HCT116 (cell line): ENCODE results near the gene LRRC8B. TPM values are rescaled to one million over a fixed set of nuclear protein-coding genes. Genes with fewer than 3 reads are reported as not detected.

Experiments
- ATAC-seq: fragments of 200-7000 bp; cut with Tn5 transposase; 2 replicates; pipeline ENCODE4 v1.9.1; 2020; ENCODE audit warnings: mild to moderate bottlenecking, moderate library complexity
- BruUV-seq: library from RNA; stranded (reverse); fragments of 400-500 nt; replicated peaks from 2 replicates; lab custom pipeline; 2021; lab: Mats Ljungman, UMichigan
- CTCF ChIA-PET: fragments of 300-600 bp; sonication (Branson Sonifier 250); formaldehyde crosslinking; loops from one replicate; lab custom pipeline; 2021; ENCODE audit warnings: antibody characterized with exemption; lab: Charles Lee
- POLR2A ChIA-PET: fragments of 300-600, 350-600 bp; sonication (Branson Sonifier 250); formaldehyde crosslinking; loops from one replicate; lab custom pipeline; 2021; ENCODE audit warnings: antibody characterized with exemption; lab: Charles Lee
- RAD21 ChIA-PET, 2 experiments: fragments of 300-600 bp; sonication (Branson Sonifier 250); formaldehyde crosslinking; loops; one replicate each; lab custom pipeline; 2023; ENCODE audit warnings: low total read pairs in 2 of 2; ENCODE audit not compliant: uncharacterized antibody in 2 of 2, unreplicated experiment in 2 of 2, low non-redundant PET in 1 of 2; lab: Charles Lee
- DNase-seq: peaks from one replicate; pipeline ENCODE4 v3.0.0-alpha.2; 2010; ENCODE audit warnings: low read depth, low spot score
- H2AFZ ChIP-seq: fragments of 200-600 bp; shearing (Covaris generic), sonication (generic); 2 replicates; pipeline ENCODE4 v1.6.1; 2017; ENCODE audit warnings: low read depth, mixed run types, mixed read lengths, antibody characterized with exemption, low read length; ENCODE audit not compliant: poor library complexity, severe bottlenecking
- H3K27ac ChIP-seq: 2 replicates; pipeline ENCODE4 v1.5.1; 2012; ENCODE audit warnings: low read depth, low read length
- H3K27me3 ChIP-seq: fragments of 200-600 bp; sonication (generic); 2 replicates; pipeline ENCODE4 v1.6.1; 2016; ENCODE audit warnings: mixed run types, low read length, mixed read lengths; ENCODE audit not compliant: insufficient read depth
- H3K36me3 ChIP-seq, 2 experiments: fragments of 200-500 bp in 1 of 2; fragments of 200-600 bp in 1 of 2; sonication (Bioruptor generic) in 1 of 2; sonication (generic) in 1 of 2; 2 replicates each; pipeline versions ENCODE4 v1.5.1 to v1.6.1; 2014 to 2016; ENCODE audit warnings: low read length in 2 of 2, inconsistent platforms in 1 of 2, mixed read lengths in 1 of 2, mixed run types in 1 of 2; ENCODE audit not compliant: insufficient read depth in 2 of 2, control insufficient read depth in 1 of 2
- H3K4me1 ChIP-seq, 2 experiments: fragments of 200-600 bp in 1 of 2; sonication (generic) in 1 of 2; 2 replicates each; pipeline versions ENCODE4 v1.5.1 to v1.6.1; 2012 to 2017; ENCODE audit warnings: low read length in 2 of 2, inconsistent platforms in 1 of 2, mild to moderate bottlenecking in 1 of 2, mixed read lengths in 1 of 2, mixed run types in 1 of 2, moderate library complexity in 1 of 2; ENCODE audit not compliant: insufficient read depth in 2 of 2, control insufficient read depth in 1 of 2
- H3K4me2 ChIP-seq: fragments of 200-600 bp; sonication (generic); 2 replicates; pipeline ENCODE4 v1.6.1; 2017; ENCODE audit warnings: mixed run types, low read length, mixed read lengths
- H3K4me3 ChIP-seq, 2 experiments: fragments of 200-600 bp in 1 of 2; sonication (generic) in 1 of 2; replicated peaks in 1 of 2; 2 replicates each; pipeline ENCODE4 v1.5.1; 2011 to 2016; ENCODE audit warnings: low read length in 2 of 2, control low read depth in 1 of 2, low read depth in 1 of 2, mild to moderate bottlenecking in 1 of 2, mixed read lengths in 1 of 2, mixed run types in 1 of 2
- H3K79me2 ChIP-seq: fragments of 200-600 bp; sonication (generic); 2 replicates; pipeline ENCODE4 v1.6.1; 2017; ENCODE audit warnings: mild to moderate bottlenecking, mixed run types, low read length, moderate library complexity, mixed read lengths; ENCODE audit not compliant: insufficient read depth
- H3K9ac ChIP-seq: fragments of 200-600 bp; sonication (generic); 2 replicates; pipeline ENCODE4 v1.6.1; 2016; ENCODE audit warnings: low read length, mixed read lengths
- H3K9me2 ChIP-seq: fragments of 200-600 bp; sonication (generic), shearing (Covaris generic); 2 replicates; pipeline ENCODE4 v1.6.1; 2017; ENCODE audit warnings: mixed run types, mild to moderate bottlenecking, moderate library complexity; ENCODE audit not compliant: insufficient read depth
- H3K9me3 ChIP-seq, 2 experiments: fragments of 200-500 bp in 1 of 2; fragments of 200-600 bp in 1 of 2; sonication (Bioruptor generic) in 1 of 2; sonication (generic) in 1 of 2; 2 replicates each; pipeline ENCODE4 v1.6.1; 2014 to 2017; ENCODE audit warnings: low read length in 2 of 2, mixed read lengths in 2 of 2, inconsistent platforms in 1 of 2, low read depth in 1 of 2, mild to moderate bottlenecking in 1 of 2, mixed run types in 1 of 2, moderate library complexity in 1 of 2; ENCODE audit not compliant: control insufficient read depth in 1 of 2, insufficient read depth in 1 of 2
- H4K20me1 ChIP-seq: fragments of 200-600 bp; sonication (generic), shearing (Covaris generic); 2 replicates; pipeline ENCODE4 v1.6.1; 2017; ENCODE audit warnings: mixed run types, mild to moderate bottlenecking, moderate library complexity; ENCODE audit not compliant: insufficient read depth
- ATF3 ChIP-seq: IDR thresholded peaks from 2 replicates; pipeline ENCODE4 v1.6.1; 2012
- CBX3 ChIP-seq: IDR thresholded peaks from 2 replicates; pipeline ENCODE4 v1.6.1; 2012; ENCODE audit warnings: low read depth
- CTCF ChIP-seq, 3 experiments: fragments of 200-600 bp in 1 of 3; sonication (generic) in 1 of 3; IDR thresholded peaks in 2 of 3; conservative IDR thresholded peaks in 1 of 3; 2 replicates each; pipeline ENCODE4 v1.5.1; 2012 to 2017; ENCODE audit warnings: low read depth in 2 of 3, low read length in 2 of 3, antibody characterized with exemption in 1 of 3, borderline replicate concordance in 1 of 3, control low read depth in 1 of 3, mild to moderate bottlenecking in 1 of 3, mixed read lengths in 1 of 3, mixed run types in 1 of 3, moderate library complexity in 1 of 3; ENCODE audit not compliant: insufficient read depth in 1 of 3
- EGR1 ChIP-seq: IDR thresholded peaks from 2 replicates; pipeline ENCODE4 v1.6.1; 2012; ENCODE audit warnings: low read depth
- ELF1 ChIP-seq: IDR thresholded peaks from 2 replicates; pipeline ENCODE4 v1.6.1; 2012; ENCODE audit warnings: low read depth, borderline replicate concordance
- FOSL1 ChIP-seq: IDR thresholded peaks from 2 replicates; pipeline ENCODE4 v1.6.1; 2012; ENCODE audit warnings: low read depth
- JUND ChIP-seq: IDR thresholded peaks from 2 replicates; pipeline ENCODE4 v1.6.1; 2012
- MAX ChIP-seq: IDR thresholded peaks from 2 replicates; pipeline ENCODE4 v1.6.1; 2012
- POLR2A ChIP-seq: IDR thresholded peaks from 2 replicates; pipeline ENCODE4 v1.7.0; 2011; ENCODE audit warnings: borderline replicate concordance; ENCODE audit not compliant: insufficient read depth, insufficient read length; ENCODE audit errors: extremely low read depth
- POLR2AphosphoS5 ChIP-seq: IDR thresholded peaks from 2 replicates; pipeline ENCODE4 v1.6.1; 2011; ENCODE audit warnings: mild to moderate bottlenecking, low read depth, low read length, moderate library complexity
- RAD21 ChIP-seq: IDR thresholded peaks from 2 replicates; pipeline ENCODE4 v1.6.1; 2012; ENCODE audit warnings: low read depth, mild to moderate bottlenecking
- REST ChIP-seq: IDR thresholded peaks from 2 replicates; pipeline ENCODE4 v1.6.1; 2012; ENCODE audit warnings: low read depth
- SIN3A ChIP-seq: IDR thresholded peaks from 2 replicates; pipeline ENCODE4 v1.6.1; 2012; ENCODE audit warnings: low read depth
- SRF ChIP-seq: IDR thresholded peaks from 2 replicates; pipeline ENCODE4 v1.6.1; 2012; ENCODE audit warnings: low read depth
- ZFX ChIP-seq: fragments of 450-650 bp; IDR thresholded peaks from 2 replicates; pipeline ENCODE4 v1.6.1; 2017
- ZNF274 ChIP-seq: fragments of 200-500 bp; sonication (Bioruptor generic); IDR thresholded peaks from 2 replicates; pipeline ENCODE4 v1.6.1; 2014; ENCODE audit warnings: mild to moderate bottlenecking, low read depth, low read length, inconsistent platforms
- intact Hi-C: fragments of 100-400 bp; cut with micrococcal nuclease; formaldehyde crosslinking; loops from 2 replicates; pipeline ENCODE4 v1.10.0; 2022
- total RNA-seq: library from RNA; stranded (reverse); gene quantifications from one replicate; pipeline ENCODE4 v1.2.1, GENCODE V29; 2021; ENCODE audit not compliant: unreplicated experiment
- TF ChIP-seq, protein P1 (sequence below): IDR thresholded peaks from 2 replicates; pipeline ENCODE4 v1.6.1; 2011; ENCODE audit warnings: mild to moderate bottlenecking, low read length, moderate library complexity; ENCODE audit not compliant: insufficient replicate concordance; ENCODE audit errors: extremely low read depth

LRRC8B gene
- total RNA-seq, 1 experiment from 2014 or later, result 17.9 TPM

DNA sequence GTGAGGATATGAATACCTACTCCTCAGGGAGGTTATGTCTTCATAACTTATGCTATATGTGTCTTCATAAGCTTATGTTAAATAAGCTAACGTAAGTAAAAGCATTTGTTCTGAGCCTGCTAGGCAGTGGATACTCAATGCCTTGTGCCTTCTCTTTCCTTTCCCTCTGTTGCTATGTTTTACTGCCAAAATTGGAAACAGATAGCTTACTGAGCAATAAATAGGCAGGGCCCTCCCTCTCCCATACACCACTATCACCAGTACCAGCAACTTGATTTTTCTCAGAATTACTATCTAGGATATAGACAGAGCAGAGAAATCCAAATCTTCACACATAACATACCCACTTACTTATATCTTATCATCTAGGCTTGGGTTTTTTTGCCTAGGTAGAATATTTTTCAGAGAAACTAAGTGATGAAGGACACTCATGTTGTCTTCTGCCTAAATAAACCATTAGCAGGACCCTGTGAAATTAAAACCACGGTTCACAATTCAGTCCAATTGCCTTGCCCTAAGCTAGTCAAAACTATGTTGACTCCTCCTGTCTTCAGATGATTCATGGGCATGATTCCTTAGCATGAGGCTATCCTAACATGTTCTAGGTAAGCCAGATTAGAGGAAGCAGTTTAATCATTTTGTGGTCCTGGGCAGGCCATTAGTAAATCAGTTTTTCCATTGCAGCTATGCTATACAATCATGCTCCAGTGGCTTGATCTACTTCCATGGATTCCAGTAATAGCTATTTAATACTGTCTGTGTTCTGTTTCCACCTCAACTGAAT is 92.4 kb downstream of the LRRC8B start:
- H3K27ac ChIP-seq, result no peak overlapping the region
- H3K79me2 ChIP-seq, result no peaks in the 10 kb centered on the region
- RAD21 ChIA-PET, result no interaction called here
- peaks cover 0 to 10% of the 10 kb centered on the region in 2 experiments; a peak in 2 of 4 replicates for H3K9me3 ChIP-seq
- peaks cover 0 to 9% of the 10 kb centered on the region in 2 experiments; a peak in 1 of 4 replicates for H3K36me3 ChIP-seq
- no peaks in the 10 kb centered on the region for H3K9me2 ChIP-seq
- DNase-seq, result no peak
- H3K9ac ChIP-seq, result no peak overlapping the region
- ATAC-seq, result no peak
- H4K20me1 ChIP-seq, result no peaks in the 10 kb centered on the region
- no peak overlapping the region for H3K4me2 ChIP-seq
- H3K4me1 ChIP-seq, result no peaks in the 10 kb centered on the region
- no peak overlapping the region for H3K4me3 ChIP-seq
- no peak for TF ChIP-seq MAX
- no peak for TF ChIP-seq CBX3
- TF ChIP-seq ZNF274, result no peak
- no peak for TF ChIP-seq ZFX
- TF ChIP-seq CTCF (IDR thresholded peaks at IDR 0.05 in 2 of 3, conservative IDR thresholded peaks at IDR 0.05 in 1 of 3; ENCODE audit: borderline replicate concordance in 1 of 3, insufficient read depth in 1 of 3, low read depth in 2 of 3, low read length in 2 of 3), result no peak
- no peak for TF ChIP-seq RAD21
- TF ChIP-seq POLR2A, result no peak
- no peak for TF ChIP-seq EGR1
- TF ChIP-seq JUND, result no peak
- no peak for TF ChIP-seq ELF1
- TF ChIP-seq, protein P1, sequence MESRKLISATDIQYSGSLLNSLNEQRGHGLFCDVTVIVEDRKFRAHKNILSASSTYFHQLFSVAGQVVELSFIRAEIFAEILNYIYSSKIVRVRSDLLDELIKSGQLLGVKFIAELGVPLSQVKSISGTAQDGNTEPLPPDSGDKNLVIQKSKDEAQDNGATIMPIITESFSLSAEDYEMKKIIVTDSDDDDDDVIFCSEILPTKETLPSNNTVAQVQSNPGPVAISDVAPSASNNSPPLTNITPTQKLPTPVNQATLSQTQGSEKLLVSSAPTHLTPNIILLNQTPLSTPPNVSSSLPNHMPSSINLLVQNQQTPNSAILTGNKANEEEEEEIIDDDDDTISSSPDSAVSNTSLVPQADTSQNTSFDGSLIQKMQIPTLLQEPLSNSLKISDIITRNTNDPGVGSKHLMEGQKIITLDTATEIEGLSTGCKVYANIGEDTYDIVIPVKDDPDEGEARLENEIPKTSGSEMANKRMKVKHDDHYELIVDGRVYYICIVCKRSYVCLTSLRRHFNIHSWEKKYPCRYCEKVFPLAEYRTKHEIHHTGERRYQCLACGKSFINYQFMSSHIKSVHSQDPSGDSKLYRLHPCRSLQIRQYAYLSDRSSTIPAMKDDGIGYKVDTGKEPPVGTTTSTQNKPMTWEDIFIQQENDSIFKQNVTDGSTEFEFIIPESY, result no peak
- TF ChIP-seq ATF3, result no peak
- no peak for TF ChIP-seq SIN3A
- no peak for TF ChIP-seq FOSL1
- no peak for TF ChIP-seq SRF
- TF ChIP-seq REST, result no peak
- TF ChIP-seq POLR2AphosphoS5, result no peak
- H3K27me3 ChIP-seq, result no peaks in the 10 kb centered on the region
- POLR2A ChIA-PET, result no interaction called here
- no peak overlapping the region for H2AFZ ChIP-seq
- CTCF ChIA-PET, result interaction anchor here (1.4 to 1.6 kb wide), 2 partner anchors 13 to 16 kb away, joined by 3 to 4 read pairs; partner anchors contain the start of gene LRRC8C
- no TSS peak for BruUV-seq
- intact Hi-C loops, result no loop called here
